Trophoblast cell (in vitro differentiated cells and primary cell): ENCODE results near the gene KCNQ1.

Source experiments
- DNase-seq, 2 donors: peaks; one replicate each; pipeline ENCODE4 v3.0.0-alpha.2; 2016
- H2AFZ ChIP-seq: 2 replicates; pipeline ENCODE4 v1.6.1; 2013; ENCODE audit warnings: low read length, moderate library complexity, mild to moderate bottlenecking; ENCODE audit not compliant: insufficient read depth, poor library complexity
- H2AK5ac ChIP-seq: 2 replicates; pipeline ENCODE4 v1.6.1; 2013; ENCODE audit warnings: mild to moderate bottlenecking, low read length
- H2BK120ac ChIP-seq: 2 replicates; pipeline ENCODE4 v1.6.1; 2013; ENCODE audit warnings: low read length, mild to moderate bottlenecking, moderate library complexity; ENCODE audit not compliant: insufficient read depth, poor library complexity
- H2BK12ac ChIP-seq: 2 replicates; pipeline ENCODE4 v1.6.1; 2013; ENCODE audit warnings: mild to moderate bottlenecking, low read length, moderate library complexity
- H2BK5ac ChIP-seq: 2 replicates; pipeline ENCODE4 v1.6.1; 2013; ENCODE audit warnings: low read length, low read depth, moderate library complexity, mild to moderate bottlenecking; ENCODE audit not compliant: poor library complexity
- H3K14ac ChIP-seq: 2 replicates; pipeline ENCODE4 v1.6.1; 2013; ENCODE audit warnings: mild to moderate bottlenecking, low read length
- H3K18ac ChIP-seq: 2 replicates; pipeline ENCODE4 v1.6.1; 2013; ENCODE audit warnings: mild to moderate bottlenecking, low read length
- H3K23ac ChIP-seq: 2 replicates; pipeline ENCODE4 v1.6.1; 2013; ENCODE audit warnings: low read length
- H3K27ac ChIP-seq: 2 replicates; pipeline ENCODE4 v1.5.1; 2013; ENCODE audit warnings: low read depth, mild to moderate bottlenecking, inconsistent platforms, low read length, moderate library complexity
- H3K27me3 ChIP-seq: 2 replicates; pipeline ENCODE4 v1.6.1; 2013; ENCODE audit warnings: inconsistent platforms, mild to moderate bottlenecking, low read length, moderate library complexity; ENCODE audit not compliant: insufficient read depth
- H3K36me3 ChIP-seq, 2 experiments: 1 replicate in 1 of 2; 2 replicates in 1 of 2; pipeline ENCODE4 v1.6.1; 2013; ENCODE audit warnings: low read length in 2 of 2, mild to moderate bottlenecking in 2 of 2, moderate library complexity in 1 of 2; ENCODE audit not compliant: insufficient read depth in 2 of 2, control insufficient read depth in 1 of 2
- H3K4ac ChIP-seq: 2 replicates; pipeline ENCODE4 v1.6.1; 2013; ENCODE audit warnings: low read depth, mild to moderate bottlenecking, low read length, moderate library complexity
- H3K4me1 ChIP-seq, 2 experiments: 1 replicate in 1 of 2; 2 replicates in 1 of 2; pipeline ENCODE4 v1.6.1; 2013; ENCODE audit warnings: low read length in 2 of 2, mild to moderate bottlenecking in 2 of 2, moderate library complexity in 1 of 2; ENCODE audit not compliant: insufficient read depth in 2 of 2, control insufficient read depth in 1 of 2
- H3K4me2 ChIP-seq: 2 replicates; pipeline ENCODE4 v1.6.1; 2013; ENCODE audit warnings: inconsistent platforms, mild to moderate bottlenecking, low read length, moderate library complexity
- H3K4me3 ChIP-seq: 2 replicates; pipeline ENCODE4 v1.5.1; 2013; ENCODE audit warnings: mild to moderate bottlenecking, low read depth, low read length, inconsistent platforms
- H3K79me1 ChIP-seq: one replicate; pipeline ENCODE4 v1.6.1; 2013; ENCODE audit warnings: low read length
- H3K79me2 ChIP-seq: 2 replicates; pipeline ENCODE4 v1.6.1; 2013; ENCODE audit warnings: low read length, mild to moderate bottlenecking; ENCODE audit not compliant: control insufficient read depth, insufficient read depth, poor library complexity
- H3K9ac ChIP-seq: 2 replicates; pipeline ENCODE4 v1.6.1; 2013; ENCODE audit warnings: mild to moderate bottlenecking, low read length
- H3K9me3 ChIP-seq: 2 replicates; pipeline ENCODE4 v1.6.1; 2013; ENCODE audit warnings: low read depth, mild to moderate bottlenecking, control low read depth, inconsistent platforms, low read length; ENCODE audit not compliant: insufficient read depth
- H4K12ac ChIP-seq: 2 replicates; pipeline ENCODE4 v1.6.1; 2013; ENCODE audit warnings: low read depth, mild to moderate bottlenecking, low read length, moderate library complexity
- H4K8ac ChIP-seq: 2 replicates; pipeline ENCODE4 v1.6.1; 2013; ENCODE audit warnings: low read depth, mild to moderate bottlenecking, low read length, moderate library complexity
- H4K91ac ChIP-seq: one replicate; pipeline ENCODE4 v1.6.1; 2013; ENCODE audit warnings: low read depth, mild to moderate bottlenecking, low read length, moderate library complexity
- WGBS: extraction: QIAGEN DNeasy Blood & Tissue Kit; methylation state at CpG from one replicate; pipeline ENCODE4 v1.1.7; 2013; ENCODE audit warnings: missing lambda C conversion rate; ENCODE audit not compliant: insufficient read length, insufficient coverage; ENCODE audit errors: extremely low coverage; 5-methylcytosine and 5-hydroxymethylcytosine counted together

The KCNQ1 gene

GRCh38 chr11:2483426-2483825, 38.6 kb downstream of the KCNQ1 start:
- Histone ChIP-seq H3K9ac (no peak overlapping the region), H4K8ac (no peak overlapping the region), H3K14ac (no peak overlapping the region), H3K36me3 (no peaks in the 10 kb centered on the region), H3K4me3 (no peak overlapping the region), H4K91ac (no peak overlapping the region), H4K12ac (no peak overlapping the region), H3K4ac (no peak overlapping the region), H3K18ac (no peak overlapping the region), H2BK12ac (no peak overlapping the region), H3K23ac (no peak overlapping the region), H2BK120ac (no peak overlapping the region), H3K79me2 (no peaks in the 10 kb centered on the region), H3K27ac (no peak overlapping the region), H3K9me3 (peaks cover 17% of the 10 kb centered on the region), H2AK5ac (no peak overlapping the region), H2BK5ac (no peak overlapping the region), H3K4me2 (no peak overlapping the region), H2AFZ (no peak overlapping the region), H3K4me1 (no peaks in the 10 kb centered on the region), H3K79me1 (no peaks in the 10 kb centered on the region), H3K27me3 (no peaks in the 10 kb centered on the region)
- no CpG with 5 or more reads among the region's 14 CpGs for WGBS
- no peak for DNase-seq

GRCh38 chr11:2484576-2485125, 39.8 kb downstream of the KCNQ1 start:
- H3K14ac ChIP-seq, result no peak overlapping the region
- H3K36me3 ChIP-seq, result no peaks in the 10 kb centered on the region
- no peak overlapping the region for H4K91ac ChIP-seq
- H2BK12ac ChIP-seq, result no peak overlapping the region
- no peak overlapping the region for H4K8ac ChIP-seq
- H2AFZ ChIP-seq, result no peak overlapping the region
- WGBS, result no CpG with 5 or more reads among the region's 16 CpGs
- H3K23ac ChIP-seq, result no peak overlapping the region
- no peaks in the 10 kb centered on the region for H3K79me2 ChIP-seq
- no peak overlapping the region for H2BK5ac ChIP-seq
- H3K9me3 ChIP-seq, result peaks cover 18% of the 10 kb centered on the region
- H3K4ac ChIP-seq, result no peak overlapping the region
- no peaks in the 10 kb centered on the region for H3K79me1 ChIP-seq
- no peak overlapping the region for H2BK120ac ChIP-seq
- no peak overlapping the region for H2AK5ac ChIP-seq
- H3K18ac ChIP-seq, result no peak overlapping the region
- no peak overlapping the region for H3K4me2 ChIP-seq
- H3K9ac ChIP-seq, result no peak overlapping the region
- no peaks in the 10 kb centered on the region for H3K4me1 ChIP-seq
- H3K27ac ChIP-seq, result no peak overlapping the region
- no peak for DNase-seq
- H3K4me3 ChIP-seq, result no peak overlapping the region
- no peaks in the 10 kb centered on the region for H3K27me3 ChIP-seq
- no peak overlapping the region for H4K12ac ChIP-seq

- no peaks in the 10 kb centered on the region for H3K79me2 ChIP-seq
- H2BK12ac ChIP-seq, result no peak overlapping the region
- H4K8ac ChIP-seq, result no peak overlapping the region
- no peak overlapping the region for H2BK5ac ChIP-seq
- no peaks in the 10 kb centered on the region for H3K36me3 ChIP-seq
- no peak overlapping the region for H3K4me2 ChIP-seq
- no peak overlapping the region for H4K91ac ChIP-seq
- no peak overlapping the region for H3K27ac ChIP-seq
- peaks cover 11% of the 10 kb centered on the region for H3K9me3 ChIP-seq
- no peaks in the 10 kb centered on the region for H3K27me3 ChIP-seq
- DNase-seq, result no peak
- no peak overlapping the region for H2AK5ac ChIP-seq
- H3K4me1 ChIP-seq, result no peaks in the 10 kb centered on the region
- H3K18ac ChIP-seq, result no peak overlapping the region
- H2AFZ ChIP-seq, result no peak overlapping the region
- no peak overlapping the region for H3K14ac ChIP-seq
- H2BK120ac ChIP-seq, result no peak overlapping the region
- no peak overlapping the region for H3K4ac ChIP-seq
- no peak overlapping the region for H3K9ac ChIP-seq
- no peaks in the 10 kb centered on the region for H3K79me1 ChIP-seq
- no peak overlapping the region for H3K4me3 ChIP-seq
- no peak overlapping the region for H3K23ac ChIP-seq
- H4K12ac ChIP-seq, result no peak overlapping the region
Observed at GRCh38 chr11:2488004-2488403, 43.2 kb downstream of the KCNQ1 start.

GRCh38 chr11:2489083-2489482, 44.3 kb downstream of the KCNQ1 start:
- H3K4me1 ChIP-seq, result no peaks in the 10 kb centered on the region
- H3K79me2 ChIP-seq, result no peaks in the 10 kb centered on the region
- H3K79me1 ChIP-seq, result no peaks in the 10 kb centered on the region
- H3K4me3 ChIP-seq, result no peak overlapping the region
- H3K36me3 ChIP-seq, result no peaks in the 10 kb centered on the region
- no peak overlapping the region for H3K4ac ChIP-seq
- H3K14ac ChIP-seq, result no peak overlapping the region
- H4K12ac ChIP-seq, result no peak overlapping the region
- H3K23ac ChIP-seq, result no peak overlapping the region
- H3K9me3 ChIP-seq, result peaks cover 11% of the 10 kb centered on the region
- no peak overlapping the region for H3K27ac ChIP-seq
- no peak for DNase-seq
- H4K8ac ChIP-seq, result no peak overlapping the region
- H3K9ac ChIP-seq, result no peak overlapping the region
- H3K27me3 ChIP-seq, result no peaks in the 10 kb centered on the region
- no CpG with 5 or more reads among the region's 2 CpGs for WGBS
- no peak overlapping the region for H2BK12ac ChIP-seq
- no peak overlapping the region for H3K4me2 ChIP-seq
- H4K91ac ChIP-seq, result no peak overlapping the region
- no peak overlapping the region for H2BK5ac ChIP-seq
- no peak overlapping the region for H3K18ac ChIP-seq
- no peak overlapping the region for H2AK5ac ChIP-seq
- H2BK120ac ChIP-seq, result no peak overlapping the region
- no peak overlapping the region for H2AFZ ChIP-seq
